ENCODE results near the gene C10orf90. TPM values are rescaled to one million over a fixed set of nuclear protein-coding genes. Genes with fewer than 3 reads are reported as not detected.

The C10orf90 gene
- total RNA-seq, 1 experiment from 2014 or later, result 0.59 TPM

DNA sequence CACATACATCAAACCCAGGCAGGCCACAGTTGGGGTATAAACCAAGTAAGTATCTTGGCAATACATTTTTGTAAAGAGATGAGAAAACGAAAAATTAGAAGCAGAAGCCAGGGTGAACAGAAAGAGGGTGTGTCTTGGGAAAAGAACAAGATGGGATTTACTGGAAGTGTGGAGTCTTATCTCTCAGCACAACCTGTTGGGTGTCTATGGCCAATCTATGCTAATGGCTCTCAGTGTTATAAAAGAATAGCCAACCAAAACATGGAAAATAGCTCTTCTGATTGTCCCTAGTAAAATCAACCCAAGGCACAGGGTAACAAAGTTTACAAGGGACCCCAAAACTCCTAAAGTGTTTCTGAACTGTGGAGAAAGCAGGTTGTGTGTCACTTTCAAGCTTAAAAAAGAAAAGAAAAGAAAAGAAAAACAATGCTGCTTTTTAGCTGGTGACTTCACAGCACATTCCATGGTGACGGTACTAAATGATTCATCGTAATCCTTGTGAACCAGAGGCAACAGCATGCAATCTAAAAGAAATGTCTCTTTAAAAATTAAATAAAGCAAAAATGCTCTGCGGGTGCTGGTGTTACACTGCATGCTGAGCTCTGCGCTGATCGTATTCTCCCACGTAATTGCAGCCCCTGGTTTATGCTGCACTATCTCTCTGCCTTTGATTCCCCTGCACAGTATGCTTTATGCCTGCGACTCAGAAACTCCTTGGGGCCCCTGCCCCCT, 100.8 kb downstream of the C10orf90 start:
- H3K79me2 ChIP-seq (ENCODE audit: low read depth), result no peaks in the 10 kb centered on the region
- H3K36me3 ChIP-seq (ENCODE audit: low read depth), result no peaks in the 10 kb centered on the region
- no peaks in the 10 kb centered on the region for H3K27me3 ChIP-seq (ENCODE audit: insufficient read depth, low read depth)
- no TSS peak for BruUV-seq (replicated peaks)
- no peak for DNase-seq
- H2AFZ ChIP-seq, result 0 out of 2 replicates have a peak overlapping the region, but pooled peaks have one; percentile 43
- H3K9me3 ChIP-seq (ENCODE audit: insufficient read depth, low read depth), result no peaks in the 10 kb centered on the region
- intact Hi-C loops (cut with micrococcal nuclease; ENCODE audit: unreplicated experiment), result no loop called here
- H3K9me2 ChIP-seq (ENCODE audit: insufficient read depth), result no peaks in the 10 kb centered on the region
- H3K4me2 ChIP-seq, result peak overlapping the region; percentile 53
- POLR2A ChIA-PET (ENCODE audit: unreplicated experiment), result interaction anchor here (0.7 kb wide), 1 partner anchor 387 kb away, joined by 5 read pairs; no protein-coding TSS in a partner anchor
- CTCF ChIA-PET, result no interaction called here
- no peak overlapping the region for H3K4me3 ChIP-seq
- H3K4me1 ChIP-seq (replicated peaks; ENCODE audit: insufficient read depth), result peaks cover 13% of the 10 kb centered on the region
- H3K27ac ChIP-seq, result peak overlapping the region; percentile 58
- no peaks in the 10 kb centered on the region for H4K20me1 ChIP-seq (ENCODE audit: insufficient read depth)
- no peaks in the 10 kb centered on the region for H3F3A ChIP-seq (ENCODE audit: insufficient read depth, low read depth)
- TF ChIP-seq, protein P1, sequence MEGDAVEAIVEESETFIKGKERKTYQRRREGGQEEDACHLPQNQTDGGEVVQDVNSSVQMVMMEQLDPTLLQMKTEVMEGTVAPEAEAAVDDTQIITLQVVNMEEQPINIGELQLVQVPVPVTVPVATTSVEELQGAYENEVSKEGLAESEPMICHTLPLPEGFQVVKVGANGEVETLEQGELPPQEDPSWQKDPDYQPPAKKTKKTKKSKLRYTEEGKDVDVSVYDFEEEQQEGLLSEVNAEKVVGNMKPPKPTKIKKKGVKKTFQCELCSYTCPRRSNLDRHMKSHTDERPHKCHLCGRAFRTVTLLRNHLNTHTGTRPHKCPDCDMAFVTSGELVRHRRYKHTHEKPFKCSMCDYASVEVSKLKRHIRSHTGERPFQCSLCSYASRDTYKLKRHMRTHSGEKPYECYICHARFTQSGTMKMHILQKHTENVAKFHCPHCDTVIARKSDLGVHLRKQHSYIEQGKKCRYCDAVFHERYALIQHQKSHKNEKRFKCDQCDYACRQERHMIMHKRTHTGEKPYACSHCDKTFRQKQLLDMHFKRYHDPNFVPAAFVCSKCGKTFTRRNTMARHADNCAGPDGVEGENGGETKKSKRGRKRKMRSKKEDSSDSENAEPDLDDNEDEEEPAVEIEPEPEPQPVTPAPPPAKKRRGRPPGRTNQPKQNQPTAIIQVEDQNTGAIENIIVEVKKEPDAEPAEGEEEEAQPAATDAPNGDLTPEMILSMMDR (conservative IDR thresholded peaks at IDR 0.05), result no peak
- TF ChIP-seq EZH2 (IDR thresholded peaks at IDR 0.05; ENCODE audit: low read depth), result no peak

DNA sequence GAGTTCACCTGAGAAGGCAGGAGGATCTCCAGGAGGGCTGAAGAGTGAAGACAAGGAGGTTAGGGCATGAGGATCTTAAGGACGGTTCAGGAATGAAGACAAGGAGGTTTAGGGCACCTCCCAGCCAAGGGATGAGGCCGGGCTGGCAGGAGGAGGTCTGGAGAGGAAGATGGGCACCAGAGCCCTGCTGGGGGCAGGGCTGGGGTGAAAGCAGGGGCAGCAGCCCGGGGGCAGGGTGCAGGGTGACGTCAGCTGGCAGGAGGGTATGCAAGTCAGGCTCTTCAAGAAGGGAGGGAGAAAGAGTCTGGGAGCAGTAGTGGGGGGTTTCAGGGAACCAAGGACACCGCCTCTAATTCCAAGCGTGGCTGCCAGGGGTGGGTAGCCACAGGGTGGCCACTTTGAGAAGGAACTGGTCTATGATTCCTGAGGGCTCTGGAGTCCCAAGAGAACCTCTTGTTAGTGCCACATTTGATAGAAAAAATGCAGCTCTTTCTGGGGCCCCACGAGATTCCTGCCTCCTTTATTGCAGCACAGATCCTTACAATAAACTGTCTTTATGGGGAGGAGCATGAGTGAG, 101.6 kb downstream of the C10orf90 start:
- no peaks in the 10 kb centered on the region for H3K36me3 ChIP-seq (ENCODE audit: low read depth)

DNA sequence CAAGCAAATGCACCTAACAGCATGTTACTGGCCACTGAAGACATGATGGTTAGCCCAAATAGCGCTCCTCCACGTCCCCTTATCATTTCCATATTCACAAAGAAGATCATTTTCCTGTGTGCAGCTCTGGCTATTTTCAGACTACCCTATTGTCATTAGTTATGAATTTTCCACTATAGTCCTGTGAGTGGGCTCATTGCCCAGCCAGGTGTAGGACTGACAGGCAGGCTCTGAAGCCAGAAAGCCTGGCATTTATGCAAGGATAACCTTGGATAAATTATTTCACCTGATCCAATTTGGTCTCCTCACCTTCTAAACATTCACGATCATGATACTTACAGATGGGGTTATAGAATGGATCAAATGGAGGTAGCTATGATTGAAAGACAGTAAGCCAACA, 104.6 kb downstream of the C10orf90 start:
- ChIA-PET CTCF (no interaction called here), POLR2A (ENCODE audit: unreplicated experiment) (no interaction called here)
- BruUV-seq (replicated peaks), result no TSS peak
- H2AFZ ChIP-seq, result no peak overlapping the region
- no peaks in the 10 kb centered on the region for H3K27me3 ChIP-seq (ENCODE audit: insufficient read depth, low read depth)
- intact Hi-C loops (cut with micrococcal nuclease; ENCODE audit: unreplicated experiment), result no loop called here
- no peak overlapping the region for H3K4me2 ChIP-seq
- no peaks in the 10 kb centered on the region for H3F3A ChIP-seq (ENCODE audit: insufficient read depth, low read depth)
- H4K20me1 ChIP-seq (ENCODE audit: insufficient read depth), result no peaks in the 10 kb centered on the region
- no peaks in the 10 kb centered on the region for H3K9me3 ChIP-seq (ENCODE audit: insufficient read depth, low read depth)
- no peak overlapping the region for H3K27ac ChIP-seq
- no peaks in the 10 kb centered on the region for H3K36me3 ChIP-seq (ENCODE audit: low read depth)
- peaks cover 13% of the 10 kb centered on the region for H3K4me1 ChIP-seq (replicated peaks; ENCODE audit: insufficient read depth)
- H3K4me3 ChIP-seq, result no peak overlapping the region
- H3K9me2 ChIP-seq (ENCODE audit: insufficient read depth), result no peaks in the 10 kb centered on the region
- TF ChIP-seq EZH2 (IDR thresholded peaks at IDR 0.05; ENCODE audit: low read depth), result no peak
- TF ChIP-seq, protein P1 (conservative IDR thresholded peaks at IDR 0.05), result no peak
- H3K79me2 ChIP-seq (ENCODE audit: low read depth), result no peaks in the 10 kb centered on the region
- no peak for DNase-seq

More for the DNA sequence above, 101.6 kb downstream of the C10orf90 start:
- ChIA-PET POLR2A (ENCODE audit: unreplicated experiment) (no interaction called here), CTCF (no interaction called here)
- TF ChIP-seq, protein P1 (conservative IDR thresholded peaks at IDR 0.05), result no peak
- no peak for TF ChIP-seq EZH2 (IDR thresholded peaks at IDR 0.05; ENCODE audit: low read depth)
- intact Hi-C loops (cut with micrococcal nuclease; ENCODE audit: unreplicated experiment), result no loop called here
- Histone ChIP-seq H2AFZ (no peak overlapping the region), H3K9me2 (ENCODE audit: insufficient read depth) (no peaks in the 10 kb centered on the region), H3F3A (ENCODE audit: insufficient read depth, low read depth) (no peaks in the 10 kb centered on the region), H3K4me1 (replicated peaks; ENCODE audit: insufficient read depth) (peaks cover 13% of the 10 kb centered on the region), H3K9me3 (ENCODE audit: insufficient read depth, low read depth) (no peaks in the 10 kb centered on the region), H3K4me2 (no peak overlapping the region), H4K20me1 (ENCODE audit: insufficient read depth) (no peaks in the 10 kb centered on the region), H3K27ac (peak overlapping the region; percentile 58; the same call in 1 of the 2 replicates), H3K4me3 (no peak overlapping the region), H3K79me2 (ENCODE audit: low read depth) (no peaks in the 10 kb centered on the region), H3K27me3 (ENCODE audit: insufficient read depth, low read depth) (no peaks in the 10 kb centered on the region)
- DNase-seq, result no peak
- no TSS peak for BruUV-seq (replicated peaks)

Measured in PC-9 (cell line).